Femur (tissue), 1 donor: ENCODE data around the gene CRYGD.

Experiments used
- DNase-seq: peaks from one replicate; pipeline ENCODE4 v3.0.0-alpha.2; 2017

Gene CRYGD

GRCh38 chr2:208077276-208077675, 47.0 kb downstream of the CRYGD start:
- DNase-seq, result no peak

- no peak for DNase-seq
Observed at GRCh38 chr2:208074610-208075356, 49.5 kb downstream of the CRYGD start.

DNA sequence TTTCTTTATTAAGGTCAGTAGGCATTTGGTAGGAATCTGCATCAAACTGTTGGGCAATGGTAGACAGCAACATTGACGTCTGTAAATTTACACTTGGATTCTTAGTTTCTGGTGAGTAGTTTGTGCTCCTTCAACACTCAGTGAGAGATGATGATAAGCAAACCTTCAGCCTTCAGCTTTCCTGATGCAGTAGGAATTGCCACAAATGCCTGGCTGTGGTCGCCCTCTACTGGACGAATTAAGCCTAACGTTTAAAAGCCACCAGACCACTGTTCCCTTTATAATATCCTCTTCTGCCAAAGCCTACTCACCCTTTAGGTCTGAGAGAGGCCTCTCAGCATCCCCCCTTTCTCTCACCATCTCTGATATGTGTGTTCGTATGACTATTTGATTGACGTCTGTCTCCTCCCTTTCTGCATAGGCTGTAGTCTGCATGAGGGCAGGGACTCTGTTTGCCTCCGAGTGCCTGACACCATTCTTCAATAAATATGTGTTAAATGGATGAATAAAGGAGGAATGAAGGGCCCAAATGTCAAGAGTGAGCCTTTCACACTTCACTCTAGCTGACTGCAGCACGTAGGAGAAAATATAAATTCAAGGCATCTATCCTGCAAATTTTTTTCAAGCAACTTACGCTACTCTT, 52.0 kb downstream of the CRYGD start:
- peak; percentile 72 for DNase-seq
